Measurements from ENCODE around the gene GSC2.

The GSC2 gene

DNA sequence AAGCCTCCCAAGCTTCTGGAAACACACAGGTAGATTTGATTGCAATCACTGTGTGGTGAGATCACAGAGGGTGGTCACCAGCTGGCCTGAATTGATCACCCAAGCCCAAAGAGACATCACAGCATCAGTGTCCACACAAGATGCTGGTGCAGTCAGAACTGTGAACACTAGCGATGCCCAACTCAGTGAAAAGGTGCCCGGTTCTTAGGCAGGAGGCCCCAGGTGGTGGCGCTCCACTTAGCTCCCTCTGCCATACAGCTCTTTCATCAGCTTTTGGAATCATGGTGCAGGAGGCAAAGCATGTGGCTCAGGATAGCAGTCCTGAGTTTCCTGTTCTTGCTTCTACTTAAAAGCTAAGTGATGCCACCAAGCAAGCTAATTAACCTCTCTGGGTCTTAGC, 39.0 kb downstream of the GSC2 start:
- peak overlapping the region; percentile 81 for H3K27ac ChIP-seq (replicated peaks)
- no peak for DNase-seq (ENCODE audit: low read depth in 1 of 2, low spot score in 1 of 2)
- no peak for TF ChIP-seq SPI1 (IDR thresholded peaks at IDR 0.05; ENCODE audit: borderline replicate concordance, low read depth)
- no peak for TF ChIP-seq POLR2AphosphoS5 (IDR thresholded peaks at IDR 0.05; ENCODE audit: low read depth)
- TF ChIP-seq, protein P1, sequence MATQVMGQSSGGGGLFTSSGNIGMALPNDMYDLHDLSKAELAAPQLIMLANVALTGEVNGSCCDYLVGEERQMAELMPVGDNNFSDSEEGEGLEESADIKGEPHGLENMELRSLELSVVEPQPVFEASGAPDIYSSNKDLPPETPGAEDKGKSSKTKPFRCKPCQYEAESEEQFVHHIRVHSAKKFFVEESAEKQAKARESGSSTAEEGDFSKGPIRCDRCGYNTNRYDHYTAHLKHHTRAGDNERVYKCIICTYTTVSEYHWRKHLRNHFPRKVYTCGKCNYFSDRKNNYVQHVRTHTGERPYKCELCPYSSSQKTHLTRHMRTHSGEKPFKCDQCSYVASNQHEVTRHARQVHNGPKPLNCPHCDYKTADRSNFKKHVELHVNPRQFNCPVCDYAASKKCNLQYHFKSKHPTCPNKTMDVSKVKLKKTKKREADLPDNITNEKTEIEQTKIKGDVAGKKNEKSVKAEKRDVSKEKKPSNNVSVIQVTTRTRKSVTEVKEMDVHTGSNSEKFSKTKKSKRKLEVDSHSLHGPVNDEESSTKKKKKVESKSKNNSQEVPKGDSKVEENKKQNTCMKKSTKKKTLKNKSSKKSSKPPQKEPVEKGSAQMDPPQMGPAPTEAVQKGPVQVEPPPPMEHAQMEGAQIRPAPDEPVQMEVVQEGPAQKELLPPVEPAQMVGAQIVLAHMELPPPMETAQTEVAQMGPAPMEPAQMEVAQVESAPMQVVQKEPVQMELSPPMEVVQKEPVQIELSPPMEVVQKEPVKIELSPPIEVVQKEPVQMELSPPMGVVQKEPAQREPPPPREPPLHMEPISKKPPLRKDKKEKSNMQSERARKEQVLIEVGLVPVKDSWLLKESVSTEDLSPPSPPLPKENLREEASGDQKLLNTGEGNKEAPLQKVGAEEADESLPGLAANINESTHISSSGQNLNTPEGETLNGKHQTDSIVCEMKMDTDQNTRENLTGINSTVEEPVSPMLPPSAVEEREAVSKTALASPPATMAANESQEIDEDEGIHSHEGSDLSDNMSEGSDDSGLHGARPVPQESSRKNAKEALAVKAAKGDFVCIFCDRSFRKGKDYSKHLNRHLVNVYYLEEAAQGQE (IDR thresholded peaks at IDR 0.05; ENCODE audit: insufficient replicate concordance, low read depth) = no peak
- TF ChIP-seq, protein P2, sequence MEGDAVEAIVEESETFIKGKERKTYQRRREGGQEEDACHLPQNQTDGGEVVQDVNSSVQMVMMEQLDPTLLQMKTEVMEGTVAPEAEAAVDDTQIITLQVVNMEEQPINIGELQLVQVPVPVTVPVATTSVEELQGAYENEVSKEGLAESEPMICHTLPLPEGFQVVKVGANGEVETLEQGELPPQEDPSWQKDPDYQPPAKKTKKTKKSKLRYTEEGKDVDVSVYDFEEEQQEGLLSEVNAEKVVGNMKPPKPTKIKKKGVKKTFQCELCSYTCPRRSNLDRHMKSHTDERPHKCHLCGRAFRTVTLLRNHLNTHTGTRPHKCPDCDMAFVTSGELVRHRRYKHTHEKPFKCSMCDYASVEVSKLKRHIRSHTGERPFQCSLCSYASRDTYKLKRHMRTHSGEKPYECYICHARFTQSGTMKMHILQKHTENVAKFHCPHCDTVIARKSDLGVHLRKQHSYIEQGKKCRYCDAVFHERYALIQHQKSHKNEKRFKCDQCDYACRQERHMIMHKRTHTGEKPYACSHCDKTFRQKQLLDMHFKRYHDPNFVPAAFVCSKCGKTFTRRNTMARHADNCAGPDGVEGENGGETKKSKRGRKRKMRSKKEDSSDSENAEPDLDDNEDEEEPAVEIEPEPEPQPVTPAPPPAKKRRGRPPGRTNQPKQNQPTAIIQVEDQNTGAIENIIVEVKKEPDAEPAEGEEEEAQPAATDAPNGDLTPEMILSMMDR (IDR thresholded peaks at IDR 0.05; ENCODE audit: insufficient read depth, low read length) = no peak
- TF ChIP-seq GABPA (IDR thresholded peaks at IDR 0.05; ENCODE audit: low read depth) = no peak
- no peak overlapping the region for H3K4me3 ChIP-seq (replicated peaks; ENCODE audit: insufficient read depth, low read length)
- no peaks in the 10 kb centered on the region for H3K27me3 ChIP-seq (ENCODE audit: insufficient read depth, poor library complexity, severe bottlenecking)

DNA sequence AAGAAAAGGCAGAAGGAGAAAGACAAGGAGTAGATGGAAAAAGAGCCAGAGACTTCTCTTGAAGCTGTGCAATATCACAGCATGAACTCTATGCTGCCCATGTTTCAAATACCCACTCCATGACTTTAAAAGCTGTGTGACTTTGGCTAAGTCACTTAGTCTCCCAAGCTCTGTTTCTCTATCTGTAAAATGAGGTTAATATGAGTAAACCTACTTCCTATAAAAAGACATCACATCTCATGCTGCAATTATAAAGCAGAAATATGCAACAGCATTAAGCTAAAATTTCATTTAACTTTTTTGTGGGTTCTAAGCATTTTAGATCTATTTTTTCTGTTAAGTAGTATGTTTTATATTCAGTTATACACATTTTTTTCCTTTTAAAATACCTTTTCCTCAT, 39.4 kb downstream of the GSC2 start:
- Histone ChIP-seq H3K27ac (replicated peaks) (peak overlapping the region; percentile 81), H3K27me3 (ENCODE audit: insufficient read depth, poor library complexity, severe bottlenecking) (no peaks in the 10 kb centered on the region), H3K4me3 (replicated peaks; ENCODE audit: insufficient read depth, low read length) (no peak overlapping the region)
- no peak for TF ChIP-seq SPI1 (IDR thresholded peaks at IDR 0.05; ENCODE audit: borderline replicate concordance, low read depth)
- TF ChIP-seq, protein P2 (IDR thresholded peaks at IDR 0.05; ENCODE audit: insufficient read depth, low read length) = no peak
- no peak for TF ChIP-seq GABPA (IDR thresholded peaks at IDR 0.05; ENCODE audit: low read depth)
- TF ChIP-seq POLR2AphosphoS5 (IDR thresholded peaks at IDR 0.05; ENCODE audit: low read depth) = no peak
- TF ChIP-seq, protein P1 (IDR thresholded peaks at IDR 0.05; ENCODE audit: insufficient replicate concordance, low read depth) = no peak
- DNase-seq (ENCODE audit: low read depth in 1 of 2, low spot score in 1 of 2) = no peak

DNA sequence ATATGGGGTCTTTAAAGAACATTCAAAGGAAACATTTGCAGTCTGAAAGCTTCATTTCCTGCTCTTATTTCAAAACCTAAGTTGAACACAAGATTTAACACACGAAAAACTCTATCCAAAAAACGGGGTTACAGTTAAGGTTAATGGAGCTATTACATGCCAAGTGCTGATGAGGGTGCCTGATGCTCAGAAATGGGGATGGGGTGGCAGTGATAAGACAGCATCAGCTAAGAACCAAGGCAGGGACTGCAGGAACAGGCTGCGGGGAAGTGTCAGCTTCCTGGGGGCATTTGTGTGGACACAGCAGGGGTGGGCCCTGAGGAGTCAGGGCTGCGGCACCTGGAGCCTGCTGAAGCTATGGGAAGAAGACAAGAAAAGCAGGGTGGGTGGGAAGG, 40.0 kb downstream of the GSC2 start:
- Histone ChIP-seq H3K27ac (replicated peaks) (peak overlapping the region; percentile 81), H3K27me3 (ENCODE audit: insufficient read depth, poor library complexity, severe bottlenecking) (no peaks in the 10 kb centered on the region), H3K4me3 (replicated peaks; ENCODE audit: insufficient read depth, low read length) (no peak overlapping the region)
- no peak for DNase-seq (ENCODE audit: low read depth in 1 of 2, low spot score in 1 of 2)
- TF ChIP-seq POLR2AphosphoS5 (IDR thresholded peaks at IDR 0.05; ENCODE audit: low read depth) = no peak
- TF ChIP-seq, protein P2 (IDR thresholded peaks at IDR 0.05; ENCODE audit: insufficient read depth, low read length) = no peak
- TF ChIP-seq GABPA (IDR thresholded peaks at IDR 0.05; ENCODE audit: low read depth) = no peak
- TF ChIP-seq, protein P1 (IDR thresholded peaks at IDR 0.05; ENCODE audit: insufficient replicate concordance, low read depth) = no peak
- TF ChIP-seq SPI1 (IDR thresholded peaks at IDR 0.05; ENCODE audit: borderline replicate concordance, low read depth) = no peak; the same call in 1 of the 2 replicates

Measured in HL-60 (cell line).